ENCODE measurements around the gene VSX1. TPM values are rescaled to one million over a fixed set of nuclear protein-coding genes. Genes with fewer than 3 reads are reported as not detected.

The VSX1 gene
- total RNA-seq, 2 donors from 2014 or later: not detected

GRCh38 chr20:25049261-25050060, 32.5 kb downstream of the VSX1 start:
- TF ChIP-seq CTCF (IDR thresholded peaks at IDR 0.05): no peak
- H3K4me1 ChIP-seq: peaks cover 0 to 99% of the 10 kb centered on the region in 2 donors
- H3K27ac ChIP-seq: peak overlapping the region; percentile 96 to 98
- H3K36me3 ChIP-seq: peaks cover 25% of the 10 kb centered on the region
- H3K27me3 ChIP-seq: no peaks in the 10 kb centered on the region
- no peaks in the 10 kb centered on the region for H3K9me3 ChIP-seq
- no peak for DNase-seq (ENCODE audit: low spot score)
- no peak overlapping the region for H3K4me3 ChIP-seq

GRCh38 chr20:25048519-25048952, 33.4 kb downstream of the VSX1 start:
- no peak overlapping the region for H3K4me3 ChIP-seq
- H3K4me1 ChIP-seq: peaks cover 0 to 99% of the 10 kb centered on the region in 2 donors
- H3K36me3 ChIP-seq: peaks cover 25% of the 10 kb centered on the region

GRCh38 chr20:25047766-25048165, 34.2 kb downstream of the VSX1 start:
- Histone ChIP-seq H3K4me3 (no peak overlapping the region), H3K27me3 (no peaks in the 10 kb centered on the region), H3K4me1 (peaks cover 0 to 99% of the 10 kb centered on the region in 2 donors), H3K9me3 (no peaks in the 10 kb centered on the region), H3K27ac (peak overlapping the region; percentile 96 to 98), H3K36me3 (peaks cover 25% of the 10 kb centered on the region)
- no peak for TF ChIP-seq CTCF (IDR thresholded peaks at IDR 0.05)
- no peak for DNase-seq (ENCODE audit: low spot score)

More at GRCh38 chr20:25048519-25048952, 33.4 kb downstream of the VSX1 start:
- no peak for DNase-seq (ENCODE audit: low spot score)
- TF ChIP-seq CTCF (IDR thresholded peaks at IDR 0.05): no peak
- Histone ChIP-seq H3K27ac (peak overlapping the region; percentile 96 to 98), H3K9me3 (no peaks in the 10 kb centered on the region), H3K27me3 (no peaks in the 10 kb centered on the region)

GRCh38 chr20:25046736-25047666, 34.9 kb downstream of the VSX1 start:
- no peaks in the 10 kb centered on the region for H3K9me3 ChIP-seq

More at GRCh38 chr20:25046736-25047666, 34.9 kb downstream of the VSX1 start:
- H3K27me3 ChIP-seq: no peaks in the 10 kb centered on the region
- TF ChIP-seq CTCF (IDR thresholded peaks at IDR 0.05): no peak
- H3K27ac ChIP-seq: peak overlapping the region; percentile 94 to 96
- peaks cover 0 to 99% of the 10 kb centered on the region in 2 donors for H3K4me1 ChIP-seq
- H3K36me3 ChIP-seq: peaks cover 25% of the 10 kb centered on the region
- no peak for DNase-seq (ENCODE audit: low spot score)
- H3K4me3 ChIP-seq: no peak overlapping the region

Measured in right atrium auricular region (tissue), 2 donors.